HG03060 (cell line): ENCODE measurements around the gene DPEP3.

Experiments used
- ATAC-seq: cut with Tn5 transposase; IDR thresholded peaks from one replicate; pipeline ENCODE4 v1.9.1; 2021; ENCODE audit warnings: low read depth, moderate number of reproducible peaks; ENCODE audit not compliant: unreplicated experiment

DPEP3 gene

GRCh38 chr16:67933805-67934204, 46.5 kb downstream of the DPEP3 start:
- ATAC-seq, result no peak

GRCh38 chr16:67932462-67932840, 47.8 kb downstream of the DPEP3 start:
- no peak for ATAC-seq

GRCh38 chr16:67931712-67932461, 48.4 kb downstream of the DPEP3 start, which contains the start of gene CTRL:
CTRL (minus strand) TSS chr16:67931862; CDS start chr16:67931852, 10 bp downstream.
- no peak for ATAC-seq

GRCh38 chr16:67930678-67931211, 49.6 kb downstream of the DPEP3 start:
- ATAC-seq, result no peak

- ATAC-seq, result no peak
Observed at GRCh38 chr16:67930191-67930590, 50.1 kb downstream of the DPEP3 start.

GRCh38 chr16:67928561-67929364, 51.5 kb downstream of the DPEP3 start:
- ATAC-seq, result no peak

- no peak for ATAC-seq
Observed at GRCh38 chr16:67928147-67928546, 52.2 kb downstream of the DPEP3 start.

GRCh38 chr16:67927131-67927941, 53.0 kb downstream of the DPEP3 start:
- ATAC-seq, result no peak

- no peak for ATAC-seq
Observed at GRCh38 chr16:67926181-67926750, 54.0 kb downstream of the DPEP3 start.
